ENCODE results near the gene TAOK2.

DNA sequence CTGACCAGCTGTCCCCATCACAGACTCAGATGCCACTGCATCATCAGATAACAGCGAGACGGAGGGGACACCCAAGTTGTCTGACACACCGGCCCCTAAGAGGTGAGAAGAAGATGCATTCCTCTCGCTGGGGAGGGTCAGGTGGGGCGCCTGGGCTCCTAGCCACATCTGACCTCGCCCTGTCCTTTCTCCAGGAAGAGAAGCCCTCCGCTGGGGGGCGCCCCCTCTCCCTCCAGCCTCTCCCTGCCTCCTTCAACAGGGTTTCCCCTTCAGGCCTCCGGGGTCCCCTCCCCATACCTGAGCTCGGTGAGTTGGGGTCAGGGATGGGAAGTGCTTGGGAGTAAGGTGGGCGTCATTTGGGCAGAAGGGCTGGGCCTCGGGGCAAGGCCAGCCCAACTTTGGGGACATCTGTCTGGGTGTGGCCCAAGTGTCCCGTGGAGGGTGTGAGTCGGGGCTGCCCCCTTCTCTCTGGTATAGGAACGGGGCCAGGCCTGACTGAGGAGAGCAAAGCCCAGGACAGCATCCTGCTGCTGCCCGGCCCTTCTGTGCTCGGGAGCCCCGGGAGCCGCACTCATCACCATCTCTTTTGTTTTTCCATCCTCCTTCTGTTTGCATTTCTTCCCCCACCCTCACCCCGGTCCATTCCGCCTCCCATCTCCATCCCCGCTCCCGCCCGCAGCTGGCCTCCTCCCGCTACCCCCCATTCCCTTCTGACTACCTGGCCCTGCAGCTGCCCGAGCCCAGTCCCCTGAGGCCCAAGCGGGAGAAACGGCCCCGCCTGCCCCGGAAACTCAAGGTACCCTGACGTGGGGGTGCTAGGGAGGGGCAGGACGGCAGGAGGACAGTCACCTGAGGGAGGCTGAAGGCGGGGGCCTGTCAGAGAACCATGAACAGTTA is 27.3 kb downstream of the TAOK2 start:
- TF ChIP-seq, protein P1, sequence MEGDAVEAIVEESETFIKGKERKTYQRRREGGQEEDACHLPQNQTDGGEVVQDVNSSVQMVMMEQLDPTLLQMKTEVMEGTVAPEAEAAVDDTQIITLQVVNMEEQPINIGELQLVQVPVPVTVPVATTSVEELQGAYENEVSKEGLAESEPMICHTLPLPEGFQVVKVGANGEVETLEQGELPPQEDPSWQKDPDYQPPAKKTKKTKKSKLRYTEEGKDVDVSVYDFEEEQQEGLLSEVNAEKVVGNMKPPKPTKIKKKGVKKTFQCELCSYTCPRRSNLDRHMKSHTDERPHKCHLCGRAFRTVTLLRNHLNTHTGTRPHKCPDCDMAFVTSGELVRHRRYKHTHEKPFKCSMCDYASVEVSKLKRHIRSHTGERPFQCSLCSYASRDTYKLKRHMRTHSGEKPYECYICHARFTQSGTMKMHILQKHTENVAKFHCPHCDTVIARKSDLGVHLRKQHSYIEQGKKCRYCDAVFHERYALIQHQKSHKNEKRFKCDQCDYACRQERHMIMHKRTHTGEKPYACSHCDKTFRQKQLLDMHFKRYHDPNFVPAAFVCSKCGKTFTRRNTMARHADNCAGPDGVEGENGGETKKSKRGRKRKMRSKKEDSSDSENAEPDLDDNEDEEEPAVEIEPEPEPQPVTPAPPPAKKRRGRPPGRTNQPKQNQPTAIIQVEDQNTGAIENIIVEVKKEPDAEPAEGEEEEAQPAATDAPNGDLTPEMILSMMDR (IDR thresholded peaks at IDR 0.05) = no peak
- no peak for TF ChIP-seq POLR2A (IDR thresholded peaks at IDR 0.05)
